Measurements from ENCODE around the gene PROM1.

DNA sequence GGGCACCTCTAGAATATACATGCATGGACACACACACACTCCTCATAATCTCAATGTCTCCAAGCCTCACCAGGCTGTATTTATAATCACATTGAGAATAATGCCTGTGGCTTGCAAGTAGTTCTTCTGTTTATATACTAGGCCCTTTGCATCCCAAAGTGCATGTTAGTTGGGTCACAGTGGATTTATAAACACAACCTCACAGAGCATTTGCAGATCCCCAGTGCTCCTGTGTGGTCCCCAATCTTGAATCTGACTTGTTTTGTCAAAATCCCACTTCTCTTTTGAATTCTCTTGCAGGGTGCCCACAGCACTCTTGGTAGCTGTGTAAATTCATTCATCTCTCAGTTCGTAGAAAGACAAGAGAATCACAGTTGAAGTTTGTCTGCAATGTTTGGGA is 49.6 kb upstream of the PROM1 start:
- no peak for TF ChIP-seq EP300 (IDR thresholded peaks at IDR 0.05)
- TF ChIP-seq, protein P1, sequence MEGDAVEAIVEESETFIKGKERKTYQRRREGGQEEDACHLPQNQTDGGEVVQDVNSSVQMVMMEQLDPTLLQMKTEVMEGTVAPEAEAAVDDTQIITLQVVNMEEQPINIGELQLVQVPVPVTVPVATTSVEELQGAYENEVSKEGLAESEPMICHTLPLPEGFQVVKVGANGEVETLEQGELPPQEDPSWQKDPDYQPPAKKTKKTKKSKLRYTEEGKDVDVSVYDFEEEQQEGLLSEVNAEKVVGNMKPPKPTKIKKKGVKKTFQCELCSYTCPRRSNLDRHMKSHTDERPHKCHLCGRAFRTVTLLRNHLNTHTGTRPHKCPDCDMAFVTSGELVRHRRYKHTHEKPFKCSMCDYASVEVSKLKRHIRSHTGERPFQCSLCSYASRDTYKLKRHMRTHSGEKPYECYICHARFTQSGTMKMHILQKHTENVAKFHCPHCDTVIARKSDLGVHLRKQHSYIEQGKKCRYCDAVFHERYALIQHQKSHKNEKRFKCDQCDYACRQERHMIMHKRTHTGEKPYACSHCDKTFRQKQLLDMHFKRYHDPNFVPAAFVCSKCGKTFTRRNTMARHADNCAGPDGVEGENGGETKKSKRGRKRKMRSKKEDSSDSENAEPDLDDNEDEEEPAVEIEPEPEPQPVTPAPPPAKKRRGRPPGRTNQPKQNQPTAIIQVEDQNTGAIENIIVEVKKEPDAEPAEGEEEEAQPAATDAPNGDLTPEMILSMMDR (IDR thresholded peaks at IDR 0.05), result no peak
